Osteoblast (primary cell): ENCODE measurements around the gene MRPL27. TPM values are rescaled to one million over a fixed set of nuclear protein-coding genes. Genes with fewer than 3 reads are reported as not detected.
"Not testable (repeated sequence)": the region's sequence is repeated elsewhere in the genome, so short reads cannot be mapped to it uniquely, and the experiment has no call there.

ENCODE experiments used
- DNase-seq: peaks from one replicate; pipeline ENCODE4 v3.0.0; 2011; ENCODE audit warnings: low spot score, mixed read lengths; ENCODE audit not compliant: insufficient read length; ENCODE audit errors: missing footprints
- H2AFZ ChIP-seq: 2 replicates; pipeline ENCODE4 v1.6.0; 2011; ENCODE audit warnings: mild to moderate bottlenecking, low read length
- H3K27ac ChIP-seq: 2 replicates; pipeline ENCODE4 v1.5.1; 2011; ENCODE audit warnings: mild to moderate bottlenecking, low read depth, low read length, moderate library complexity
- H3K27me3 ChIP-seq: 2 replicates; pipeline ENCODE4 v1.6.0; 2012; ENCODE audit warnings: mild to moderate bottlenecking, control low read depth, inconsistent platforms, low read length, moderate library complexity; ENCODE audit not compliant: insufficient read depth
- H3K36me3 ChIP-seq: 2 replicates; pipeline ENCODE4 v1.5.1; 2011; ENCODE audit warnings: mild to moderate bottlenecking, low read length, control low read depth, moderate library complexity; ENCODE audit not compliant: insufficient read depth
- H3K4me1 ChIP-seq: 2 replicates; pipeline ENCODE4 v1.5.1; 2011; ENCODE audit warnings: mild to moderate bottlenecking, low read length, control low read depth, moderate library complexity; ENCODE audit not compliant: insufficient read depth
- H3K4me2 ChIP-seq: 2 replicates; pipeline ENCODE4 v1.6.0; 2011; ENCODE audit warnings: mild to moderate bottlenecking, low read length; ENCODE audit not compliant: insufficient read depth
- H3K4me3 ChIP-seq: fragments of 200-600 bp; sonication (generic); 3 replicates; pipeline ENCODE4 v1.5.1; 2012; ENCODE audit warnings: mild to moderate bottlenecking, low read length, inconsistent platforms; ENCODE audit not compliant: insufficient read depth
- H3K79me2 ChIP-seq: 2 replicates; pipeline ENCODE4 v1.6.0; 2012; ENCODE audit warnings: mild to moderate bottlenecking, low read length, control low read depth, inconsistent platforms; ENCODE audit not compliant: insufficient read depth
- H3K9me3 ChIP-seq: 2 replicates; pipeline ENCODE4 v1.5.1; 2011; ENCODE audit warnings: low read depth, low read length, control low read depth
- H4K20me1 ChIP-seq: 2 replicates; pipeline ENCODE4 v1.6.0; 2012; ENCODE audit warnings: mild to moderate bottlenecking, low read length, control low read depth; ENCODE audit not compliant: insufficient read depth
- CTCF ChIP-seq: IDR thresholded peaks from 2 replicates; pipeline ENCODE4 v1.5.1; 2011; ENCODE audit warnings: mild to moderate bottlenecking, low read depth, low read length, moderate library complexity; ENCODE audit errors: extremely low read depth
- total RNA-seq: library from RNA; depleted of rRNA; stranded (reverse); fragments of >200 nt; gene quantifications from 2 replicates; pipeline ENCODE4 v1.2.3, GENCODE V29; 2012

The MRPL27 gene
- total RNA-seq, 1 donor: 55.7 TPM

GRCh38 chr17:50420419-50421112 lies 47.6 kb upstream of the MRPL27 start:
- no peaks in the 10 kb centered on the region for H3K36me3 ChIP-seq
- peak overlapping the region; percentile 58 for H3K4me3 ChIP-seq
- H2AFZ ChIP-seq: peak overlapping the region; percentile 49
- H3K79me2 ChIP-seq: no peaks in the 10 kb centered on the region
- no peaks in the 10 kb centered on the region for H3K27me3 ChIP-seq
- TF ChIP-seq CTCF: no peak
- no peaks in the 10 kb centered on the region for H4K20me1 ChIP-seq
- DNase-seq: peak; percentile 58
- peaks cover 38% of the 10 kb centered on the region for H3K4me1 ChIP-seq
- peak overlapping the region; percentile 80 for H3K4me2 ChIP-seq
- peak overlapping the region; percentile 64 for H3K27ac ChIP-seq
- H3K9me3 ChIP-seq: no peaks in the 10 kb centered on the region

- not testable (repeated sequence) for H3K4me3 ChIP-seq, H3K9me3 ChIP-seq, H3K4me2 ChIP-seq, H2AFZ ChIP-seq, DNase-seq, H3K36me3 ChIP-seq, H3K27ac ChIP-seq, H3K27me3 ChIP-seq, H3K79me2 ChIP-seq, H4K20me1 ChIP-seq
- H3K4me1 ChIP-seq: peaks cover 28% of the 10 kb centered on the region
These were observed 46.6 kb upstream of the MRPL27 start for GRCh38 chr17:50419577-50419976.

- DNase-seq: no peak
- no peaks in the 10 kb centered on the region for H3K36me3 ChIP-seq
- no peak overlapping the region for H3K4me3 ChIP-seq
- no peaks in the 10 kb centered on the region for H3K4me1 ChIP-seq
- no peaks in the 10 kb centered on the region for H4K20me1 ChIP-seq
- no peak for TF ChIP-seq CTCF
- no peaks in the 10 kb centered on the region for H3K9me3 ChIP-seq
- no peak overlapping the region for H3K4me2 ChIP-seq
- no peak overlapping the region for H2AFZ ChIP-seq
- H3K27ac ChIP-seq: no peak overlapping the region
- no peaks in the 10 kb centered on the region for H3K79me2 ChIP-seq
- peaks cover under 1% of the 10 kb centered on the region for H3K27me3 ChIP-seq
These were observed 41.8 kb upstream of the MRPL27 start for GRCh38 chr17:50414808-50415207.

- no peaks in the 10 kb centered on the region for H4K20me1 ChIP-seq
- no peak for TF ChIP-seq CTCF
- H3K27me3 ChIP-seq: peaks cover 3% of the 10 kb centered on the region
- H3K36me3 ChIP-seq: no peaks in the 10 kb centered on the region
- no peak for DNase-seq
- no peak overlapping the region for H3K4me2 ChIP-seq
- no peaks in the 10 kb centered on the region for H3K9me3 ChIP-seq
- H2AFZ ChIP-seq: no peak overlapping the region
- no peaks in the 10 kb centered on the region for H3K79me2 ChIP-seq
- no peak overlapping the region for H3K4me3 ChIP-seq
- H3K4me1 ChIP-seq: no peaks in the 10 kb centered on the region
- no peak overlapping the region for H3K27ac ChIP-seq
These were observed 39.3 kb upstream of the MRPL27 start for GRCh38 chr17:50412188-50412732.
